ENCODE data around the gene CTU2.

DNA sequence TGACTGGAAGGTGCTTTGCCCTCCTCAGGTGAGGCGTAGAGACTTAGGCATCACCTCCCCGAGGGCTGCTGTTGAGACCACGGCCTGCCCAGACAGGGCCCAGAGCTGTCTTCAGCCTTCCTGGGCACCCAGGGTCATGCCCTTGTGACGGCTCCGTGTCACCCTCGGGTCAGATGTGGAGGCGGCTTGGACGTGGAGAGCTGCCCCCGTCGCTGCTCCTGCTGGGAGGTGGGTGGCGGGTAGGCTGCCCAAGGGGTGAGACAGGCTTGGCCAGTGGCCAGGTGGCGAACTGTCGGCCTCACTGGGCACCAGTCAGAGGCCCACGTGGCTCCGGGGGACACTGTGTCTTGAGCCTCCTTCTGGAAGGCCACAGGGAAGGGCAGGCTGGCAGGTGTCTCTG lies 11.1 kb upstream of the CTU2 start:
- TF ChIP-seq, protein P1, sequence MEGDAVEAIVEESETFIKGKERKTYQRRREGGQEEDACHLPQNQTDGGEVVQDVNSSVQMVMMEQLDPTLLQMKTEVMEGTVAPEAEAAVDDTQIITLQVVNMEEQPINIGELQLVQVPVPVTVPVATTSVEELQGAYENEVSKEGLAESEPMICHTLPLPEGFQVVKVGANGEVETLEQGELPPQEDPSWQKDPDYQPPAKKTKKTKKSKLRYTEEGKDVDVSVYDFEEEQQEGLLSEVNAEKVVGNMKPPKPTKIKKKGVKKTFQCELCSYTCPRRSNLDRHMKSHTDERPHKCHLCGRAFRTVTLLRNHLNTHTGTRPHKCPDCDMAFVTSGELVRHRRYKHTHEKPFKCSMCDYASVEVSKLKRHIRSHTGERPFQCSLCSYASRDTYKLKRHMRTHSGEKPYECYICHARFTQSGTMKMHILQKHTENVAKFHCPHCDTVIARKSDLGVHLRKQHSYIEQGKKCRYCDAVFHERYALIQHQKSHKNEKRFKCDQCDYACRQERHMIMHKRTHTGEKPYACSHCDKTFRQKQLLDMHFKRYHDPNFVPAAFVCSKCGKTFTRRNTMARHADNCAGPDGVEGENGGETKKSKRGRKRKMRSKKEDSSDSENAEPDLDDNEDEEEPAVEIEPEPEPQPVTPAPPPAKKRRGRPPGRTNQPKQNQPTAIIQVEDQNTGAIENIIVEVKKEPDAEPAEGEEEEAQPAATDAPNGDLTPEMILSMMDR (optimal IDR thresholded peaks at IDR 0.05 in 1 of 3, IDR thresholded peaks at IDR 0.05 in 1 of 3, conservative IDR thresholded peaks at IDR 0.05 in 1 of 3; ENCODE audit: extremely low read depth in 1 of 3, insufficient read depth in 2 of 3, low read length in 3 of 3) = no peak
- TF ChIP-seq EZH2 (IDR thresholded peaks at IDR 0.05; ENCODE audit: low read length) = no peak

Measured in keratinocyte (primary cell).